IPS-NIHi7 (cell line): ENCODE measurements around the gene SOAT1.

Experiments used
- DNase-seq: peaks from one replicate; pipeline ENCODE4 v3.0.0; 2012; ENCODE audit warnings: mixed read lengths; ENCODE audit errors: extremely low spot score

SOAT1 gene

GRCh38 chr1:179305450-179305849 is 11.9 kb downstream of the SOAT1 start:
- no peak for DNase-seq

DNA sequence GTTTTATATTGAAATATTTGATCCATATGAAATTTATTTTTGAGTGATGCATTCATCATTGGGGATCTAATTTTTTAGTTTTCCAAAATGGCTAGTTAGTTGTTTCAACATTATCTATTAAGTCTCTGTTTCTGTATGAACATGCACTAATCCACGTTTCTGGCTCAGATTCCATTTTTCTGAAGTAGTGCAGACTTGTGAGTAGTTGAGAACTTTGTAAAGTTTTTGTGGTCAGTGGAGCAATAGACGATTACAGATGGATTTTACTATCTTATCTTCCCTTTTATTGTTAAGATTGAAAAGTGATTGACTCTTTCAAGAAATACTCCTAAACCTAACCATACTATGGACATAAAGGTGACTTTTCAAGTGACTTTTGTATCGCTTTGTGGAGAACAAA is 16.7 kb downstream of the SOAT1 start:
- DNase-seq, result no peak

GRCh38 chr1:179310721-179311120 is 17.1 kb downstream of the SOAT1 start:
- no peak for DNase-seq

GRCh38 chr1:179311149-179311700 is 17.6 kb downstream of the SOAT1 start:
- DNase-seq, result no peak

DNA sequence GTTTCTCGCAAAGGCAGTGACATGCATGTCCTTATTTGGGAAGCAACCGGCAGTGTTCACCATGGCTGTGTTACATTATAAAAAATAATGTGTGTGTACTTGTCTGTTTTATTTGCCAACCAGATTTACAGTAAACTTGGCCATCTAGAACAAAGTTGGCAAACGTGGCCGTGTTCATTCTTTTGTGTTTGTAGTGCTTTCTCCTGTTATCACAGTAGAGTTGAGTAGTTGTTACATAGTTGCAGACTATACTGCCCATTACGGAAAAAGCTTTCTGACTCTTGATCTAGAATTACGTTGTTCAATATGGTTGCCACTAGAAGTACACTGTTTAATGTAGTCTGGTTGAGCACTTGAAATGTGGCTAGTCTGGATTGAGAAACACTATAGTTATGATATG is 19.4 kb downstream of the SOAT1 start:
- no peak for DNase-seq

DNA sequence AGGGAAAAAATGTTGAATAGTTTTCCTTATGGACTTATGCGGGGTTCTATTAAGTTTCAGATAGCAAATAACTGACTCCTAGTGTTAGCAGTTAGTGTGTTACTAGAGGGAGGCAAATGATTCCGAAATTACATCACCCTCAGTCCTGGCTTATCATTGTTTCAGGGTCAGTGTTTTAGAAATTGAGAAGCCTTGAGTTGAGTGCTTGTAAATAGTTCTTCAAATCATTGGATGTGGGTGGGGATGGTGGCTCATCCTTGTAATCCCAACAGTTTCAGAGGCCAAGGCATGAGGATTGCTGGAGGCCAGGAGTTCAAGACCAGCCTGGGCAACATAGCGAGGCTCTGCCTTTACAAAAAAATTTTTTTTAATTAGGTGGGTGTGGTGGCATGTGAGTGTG is 21.3 kb downstream of the SOAT1 start:
- no peak for DNase-seq

- DNase-seq, result no peak
Observed at GRCh38 chr1:179318491-179318890, 24.9 kb downstream of the SOAT1 start.

DNA sequence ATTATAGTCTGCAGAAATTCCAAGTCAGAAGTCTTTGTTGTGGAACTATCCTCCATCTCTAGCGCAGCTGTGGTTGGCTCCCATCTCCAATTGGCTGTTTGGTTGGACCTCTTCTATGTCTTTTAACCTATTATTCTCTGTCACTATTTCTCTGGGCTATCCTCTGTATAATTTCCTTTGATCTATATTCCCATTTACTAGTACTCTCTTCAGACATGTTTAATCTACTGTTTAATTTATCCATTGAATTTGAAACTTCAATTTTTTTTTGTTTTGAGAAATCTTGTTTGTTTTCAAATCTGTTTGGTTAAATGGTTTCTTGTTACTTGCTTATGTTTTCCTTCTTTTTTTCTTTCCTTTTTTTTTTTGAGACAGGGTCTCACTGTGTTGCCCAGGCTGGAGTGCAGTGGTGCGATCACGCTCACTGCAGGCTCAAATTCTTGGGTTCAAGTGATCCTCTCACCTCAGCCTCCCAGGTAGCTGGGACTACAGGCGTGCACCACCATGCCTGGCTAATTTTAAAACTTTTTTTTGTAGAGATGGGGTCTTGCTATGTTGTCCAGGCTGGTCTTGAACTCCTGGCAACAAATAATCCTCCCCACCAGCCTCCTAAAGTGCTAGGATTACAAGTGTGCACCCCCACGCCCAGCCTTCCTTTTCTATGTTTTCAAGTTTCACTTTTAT is 28.1 kb downstream of the SOAT1 start:
- DNase-seq, result no peak

DNA sequence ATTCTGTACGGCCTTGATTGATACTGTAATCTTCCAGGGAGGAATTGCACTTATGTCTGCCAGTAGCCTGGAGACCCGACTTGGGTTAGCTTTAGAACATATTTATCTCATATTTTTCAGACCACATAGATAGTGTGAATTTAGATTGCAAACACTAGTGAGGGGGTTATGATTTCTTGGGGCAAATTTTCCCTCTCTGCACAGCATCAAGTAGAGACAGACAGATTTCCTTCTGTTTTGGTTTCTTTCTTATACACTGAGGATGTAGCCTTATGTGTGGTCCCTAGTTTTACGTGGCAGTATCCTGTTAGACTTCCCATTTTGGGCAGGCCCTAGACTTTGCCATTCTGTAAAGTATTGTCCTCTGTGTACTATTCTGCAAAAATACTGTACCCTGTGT is 29.0 kb downstream of the SOAT1 start:
- DNase-seq, result no peak

- DNase-seq, result no peak
Observed at GRCh38 chr1:179323436-179323835, 29.8 kb downstream of the SOAT1 start.

DNA sequence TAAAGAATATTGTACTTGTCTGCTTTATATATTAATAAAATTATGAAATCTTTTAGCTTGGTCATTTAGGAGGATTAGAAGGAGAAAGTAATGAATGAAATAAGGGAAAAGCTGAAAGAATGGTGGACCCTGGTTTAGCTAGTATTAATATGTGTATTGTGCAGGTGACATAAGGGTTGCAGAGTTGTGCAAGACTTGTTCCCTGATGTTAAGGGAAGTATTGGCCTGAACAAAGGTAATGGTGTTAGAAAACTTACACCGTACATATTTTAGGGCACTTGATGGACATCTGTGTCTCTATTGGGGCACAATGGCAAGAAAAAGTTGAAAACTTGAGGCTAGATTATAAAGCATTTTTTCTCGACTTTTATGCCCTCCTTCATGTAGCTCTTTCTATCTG is 32.2 kb downstream of the SOAT1 start:
- no peak for DNase-seq

DNA sequence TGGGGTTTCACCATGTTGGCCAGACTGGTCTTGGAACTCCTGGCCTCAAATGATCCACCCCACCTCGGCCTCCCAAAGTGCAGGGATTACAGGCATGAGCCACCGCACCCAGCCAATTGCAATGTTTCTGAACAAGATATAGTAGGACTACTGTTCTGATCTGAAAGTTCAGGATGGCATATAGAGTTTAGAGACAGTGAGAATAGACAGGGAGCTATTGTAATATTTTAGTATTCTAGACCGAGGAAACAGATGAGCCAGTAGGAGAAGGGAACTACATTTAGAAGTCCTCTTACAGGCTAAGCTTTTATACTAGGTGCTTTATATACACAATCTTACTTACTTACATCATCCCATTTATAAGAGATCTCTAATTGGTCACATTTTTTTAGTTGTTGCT is 33.1 kb downstream of the SOAT1 start:
- DNase-seq, result no peak

- DNase-seq, result no peak
Observed at GRCh38 chr1:179327196-179327595, 33.6 kb downstream of the SOAT1 start.

DNA sequence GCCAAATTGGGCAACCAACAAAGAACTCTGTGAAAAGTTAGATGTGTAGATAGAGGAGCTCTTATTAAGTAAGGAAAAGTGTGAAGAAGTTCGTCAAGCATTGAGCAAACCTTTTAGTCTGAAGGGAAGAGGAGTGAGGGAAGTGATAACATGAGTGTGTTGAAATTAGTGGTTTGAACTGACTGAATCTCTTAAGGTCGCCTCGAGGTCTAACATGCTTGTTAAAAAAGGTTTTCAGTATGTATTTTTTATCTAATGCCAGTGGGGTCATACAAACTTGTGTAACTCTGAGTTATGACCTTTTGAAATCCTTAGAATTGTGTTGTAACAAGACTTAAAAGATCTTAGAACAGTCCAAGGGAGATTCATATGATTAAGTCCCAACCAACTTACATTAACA is 34.1 kb downstream of the SOAT1 start:
- no peak for DNase-seq

DNA sequence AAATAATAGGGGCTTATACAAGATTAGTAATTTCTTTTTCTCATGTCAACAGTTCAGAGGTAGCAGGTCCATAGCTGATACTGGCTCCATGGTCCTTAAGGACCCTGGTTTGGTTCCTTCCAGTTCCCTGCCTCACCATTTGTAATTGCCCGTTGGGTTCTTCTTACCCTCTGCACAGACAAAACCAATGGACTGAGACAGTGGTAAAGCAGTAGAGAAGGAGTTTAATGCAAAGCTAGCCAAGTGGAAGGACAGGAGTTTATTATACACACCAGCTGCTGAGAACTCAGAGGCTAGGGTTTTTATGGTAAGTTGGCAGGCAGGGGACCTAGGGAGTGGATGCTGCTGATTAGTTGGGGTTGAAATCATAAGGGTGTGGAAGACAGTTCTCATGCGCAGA is 36.3 kb downstream of the SOAT1 start:
- DNase-seq, result no peak

DNA sequence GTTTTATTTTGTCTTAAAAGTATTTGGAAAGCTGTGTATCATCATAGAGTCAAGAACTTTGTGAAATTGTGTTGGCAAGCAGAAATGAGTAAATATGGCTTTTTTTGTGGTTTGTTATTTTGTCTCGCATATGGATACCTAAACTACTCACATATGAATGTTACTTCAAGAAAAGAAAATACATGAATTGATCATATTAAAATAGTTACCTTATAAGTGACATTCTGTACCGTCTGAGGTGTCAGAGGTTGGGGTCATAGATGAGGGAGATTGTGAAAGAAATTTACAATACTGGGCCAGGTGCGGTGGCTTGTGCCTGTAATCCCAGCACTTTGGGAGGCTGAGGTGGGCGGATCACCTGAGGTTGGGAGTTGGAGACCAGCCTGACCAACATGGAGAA is 40.8 kb downstream of the SOAT1 start:
- DNase-seq, result no peak

GRCh38 chr1:179337288-179337687 is 43.7 kb downstream of the SOAT1 start:
- DNase-seq, result no peak

DNA sequence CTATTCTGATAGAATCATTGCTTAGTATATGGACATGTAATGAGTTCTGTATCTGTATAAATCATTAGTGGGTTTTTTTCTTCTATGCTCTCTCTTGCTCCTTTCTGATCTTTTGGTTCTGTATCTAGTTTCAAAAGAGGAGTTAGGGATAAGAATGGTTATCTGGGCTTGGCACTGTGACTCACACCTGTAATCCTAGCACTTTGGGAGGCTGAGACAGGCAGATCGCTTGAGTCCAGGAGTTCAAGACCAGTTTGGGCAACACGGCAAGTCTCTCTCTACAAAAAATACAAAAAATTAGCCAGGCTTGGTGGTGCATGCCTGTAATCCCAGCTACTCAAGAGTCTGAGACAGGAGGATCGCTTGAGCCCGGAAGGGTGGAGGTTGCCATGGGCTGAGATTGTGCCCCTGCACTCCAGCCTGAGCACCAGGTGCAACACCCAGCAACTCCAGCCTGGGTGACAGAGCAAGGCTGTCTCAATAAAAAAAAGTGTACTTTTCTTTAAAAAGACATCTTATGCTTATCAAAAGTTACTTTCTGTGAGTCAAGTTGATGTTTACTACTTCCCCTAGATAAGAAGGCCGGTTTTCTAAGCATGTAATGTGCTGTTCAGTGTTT is 44.5 kb downstream of the SOAT1 start:
- no peak for DNase-seq

- DNase-seq, result no peak
Observed at GRCh38 chr1:179340918-179341317, 47.3 kb downstream of the SOAT1 start.

DNA sequence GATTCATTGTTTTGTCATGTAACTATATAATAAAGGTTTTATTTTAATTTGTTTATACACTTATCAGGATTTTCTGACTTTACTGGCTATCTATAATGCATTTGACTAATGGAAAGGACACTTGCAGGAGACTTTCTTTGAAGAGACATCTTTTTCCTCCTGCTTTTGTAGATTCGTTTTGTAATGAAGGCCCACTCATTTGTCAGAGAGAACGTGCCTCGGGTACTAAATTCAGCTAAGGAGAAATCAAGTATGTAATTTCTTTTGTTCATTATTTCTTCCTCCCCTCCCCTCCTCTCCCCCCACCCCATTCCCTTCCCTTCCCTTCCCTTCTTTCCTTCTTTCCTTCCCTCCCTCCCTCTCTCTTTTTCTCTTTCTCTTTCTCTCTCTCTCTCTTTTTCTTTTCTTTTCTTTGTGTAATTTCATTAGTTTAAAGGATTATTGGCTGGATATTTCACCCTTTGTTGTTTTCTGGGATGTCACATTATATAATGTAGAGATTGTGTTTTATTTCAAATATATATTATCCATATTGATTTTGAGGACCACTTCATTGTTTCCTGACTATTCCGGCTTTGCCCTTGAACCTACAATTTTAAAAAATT is 48.4 kb downstream of the SOAT1 start:
- DNase-seq, result no peak

DNA sequence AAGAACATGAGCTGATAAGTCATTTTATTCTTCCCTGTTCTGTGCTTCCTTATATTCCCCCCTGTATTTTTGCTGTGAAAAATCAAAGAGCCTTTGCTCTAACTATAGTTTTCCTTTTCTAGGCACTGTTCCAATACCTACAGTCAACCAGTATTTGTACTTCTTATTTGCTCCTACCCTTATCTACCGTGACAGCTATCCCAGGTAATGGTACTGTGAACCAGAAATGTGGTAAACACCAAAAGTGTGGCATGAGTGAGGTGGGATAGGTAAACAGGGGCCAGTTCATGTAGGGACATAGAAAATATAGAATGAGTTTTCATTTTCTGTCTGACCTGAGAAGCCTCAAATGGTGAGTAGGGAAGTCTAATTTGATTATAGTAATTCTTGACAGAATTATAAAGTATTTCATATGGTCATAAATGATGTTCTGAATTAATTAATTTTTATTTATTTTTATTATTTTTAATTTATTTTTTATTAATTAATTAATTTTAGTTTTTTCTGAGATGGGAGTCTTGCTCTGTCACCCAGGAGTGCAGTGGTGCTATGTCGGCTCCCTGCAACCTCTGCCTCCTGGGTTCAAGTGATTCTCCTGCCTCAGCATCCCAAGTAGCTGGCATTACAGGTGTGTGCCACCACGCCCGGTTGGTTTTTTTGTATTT is 49.3 kb downstream of the SOAT1 start:
- no peak for DNase-seq

GRCh38 chr1:179351281-179351680 is 57.7 kb downstream of the SOAT1 start:
- no peak for DNase-seq

DNA sequence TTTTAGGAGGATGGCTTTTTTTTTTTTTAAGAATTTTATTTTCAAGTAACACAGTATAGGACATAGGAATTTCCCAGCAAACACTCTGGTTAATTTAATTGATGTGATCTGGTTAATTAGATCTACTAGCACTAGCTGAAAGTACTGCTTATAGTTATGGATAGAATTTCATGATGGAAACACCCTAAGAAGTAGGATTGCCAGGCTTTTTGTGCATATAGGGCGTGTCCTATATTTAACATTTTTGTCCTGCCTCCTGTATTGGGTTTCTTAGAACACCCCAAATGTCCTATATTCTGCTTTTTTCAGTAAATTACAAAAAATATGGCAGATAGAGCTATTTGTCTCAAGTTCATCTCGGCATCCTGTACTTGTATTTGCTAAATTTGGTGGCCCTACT is 58.6 kb downstream of the SOAT1 start:
- no peak for DNase-seq
